ENCODE data around the gene METTL9. TPM values are rescaled to one million over a fixed set of nuclear protein-coding genes. Genes with fewer than 3 reads are reported as not detected.
"Not testable (repeated sequence)": the region's sequence is repeated elsewhere in the genome, so short reads cannot be mapped to it uniquely, and the experiment has no call there.

Gene METTL9
- total RNA-seq, 2 donors from 2014 or later: 79.0 to 80.3 TPM

DNA sequence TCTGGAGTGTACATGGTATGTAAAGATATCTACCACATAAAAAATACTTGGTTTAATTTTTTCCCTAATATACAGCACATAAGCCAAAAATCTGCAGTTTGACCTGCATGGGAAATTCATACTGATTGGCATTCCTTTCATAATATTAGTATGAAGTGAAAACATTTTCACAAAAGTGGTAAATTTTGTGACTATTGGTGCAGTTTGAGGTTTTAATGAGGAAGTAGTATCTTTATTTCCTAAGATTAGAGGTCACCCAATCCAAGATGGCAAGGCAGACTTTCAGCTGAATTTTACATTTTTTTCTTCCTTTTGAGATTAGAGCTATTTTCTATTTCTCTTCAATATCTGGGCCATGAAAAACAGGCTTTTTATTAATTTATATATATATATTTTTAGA is 21.2 kb downstream of the METTL9 start:
- DNase-seq: no peak
- H3K27ac Mint-ChIP-seq: peak overlapping the region; percentile 57
- H3K4me1 Mint-ChIP-seq: peaks cover 31% of the 10 kb centered on the region
- no peaks in the 10 kb centered on the region for H3K9me3 ChIP-seq (ENCODE audit: control insufficient read depth, low read length, poor library complexity, severe bottlenecking)
- no peaks in the 10 kb centered on the region for H3K27me3 Mint-ChIP-seq
- no peak for ATAC-seq
- H3K36me3 Mint-ChIP-seq (ENCODE audit: low read depth): peaks cover 2% of the 10 kb centered on the region
- H3K4me3 Mint-ChIP-seq: peak overlapping the region; percentile 59

DNA sequence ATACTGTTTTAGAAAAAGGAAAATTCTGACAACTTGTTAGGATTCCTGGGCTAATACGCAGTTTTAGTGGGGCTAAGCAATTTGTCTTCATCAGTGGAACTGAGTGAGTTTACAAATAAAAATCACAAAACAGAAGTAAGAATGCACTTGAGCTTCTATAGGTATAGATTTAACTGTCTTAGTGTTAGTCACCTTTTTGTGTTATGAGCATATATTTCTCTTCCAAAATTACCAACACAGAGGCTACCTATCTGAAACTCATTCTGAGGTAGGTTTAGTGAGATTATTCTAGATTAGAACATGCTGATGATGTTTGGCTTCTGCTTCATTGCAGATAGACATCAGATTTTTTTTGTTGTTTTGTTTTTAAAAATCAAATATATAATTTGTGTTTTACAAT is 23.2 kb downstream of the METTL9 start:
- ATAC-seq: no peak
- H3K9me3 ChIP-seq (ENCODE audit: control insufficient read depth, low read length, poor library complexity, severe bottlenecking): no peaks in the 10 kb centered on the region
- peaks cover 2% of the 10 kb centered on the region for H3K36me3 Mint-ChIP-seq (ENCODE audit: low read depth)
- no peaks in the 10 kb centered on the region for H3K27me3 Mint-ChIP-seq
- no peak overlapping the region for H3K4me3 Mint-ChIP-seq
- H3K27ac Mint-ChIP-seq: peak overlapping the region; percentile 57
- no peak for DNase-seq
- H3K4me1 Mint-ChIP-seq: peaks cover 32% of the 10 kb centered on the region

DNA sequence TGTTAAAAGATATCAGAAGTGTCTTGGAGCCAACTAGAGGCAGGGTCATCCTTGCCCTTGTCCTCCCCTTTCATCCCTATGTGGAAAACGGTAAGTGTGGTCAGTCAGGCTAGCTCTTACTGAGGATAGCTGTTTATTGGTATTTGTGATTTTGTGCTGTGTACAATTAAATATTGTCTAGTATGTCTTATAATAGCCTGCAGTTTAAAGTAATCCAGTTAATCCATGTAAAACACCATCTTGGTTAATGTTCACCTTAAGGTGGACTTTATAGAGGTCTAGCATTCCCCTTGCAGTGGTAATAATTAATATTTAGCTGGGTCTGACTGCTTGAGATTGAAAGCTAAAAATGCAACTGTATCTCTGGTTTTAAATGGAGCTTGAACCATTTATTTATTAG is 25.6 kb downstream of the METTL9 start:
- H3K9me3 ChIP-seq (ENCODE audit: control insufficient read depth, low read length, poor library complexity, severe bottlenecking): no peaks in the 10 kb centered on the region
- ATAC-seq: no peak
- DNase-seq: no peak
- peaks cover 25% of the 10 kb centered on the region for H3K4me1 Mint-ChIP-seq
- no peak overlapping the region for H3K4me3 Mint-ChIP-seq
- no peaks in the 10 kb centered on the region for H3K27me3 Mint-ChIP-seq
- H3K36me3 Mint-ChIP-seq (ENCODE audit: low read depth): peaks cover 2% of the 10 kb centered on the region
- peak overlapping the region; percentile 27 for H3K27ac Mint-ChIP-seq

DNA sequence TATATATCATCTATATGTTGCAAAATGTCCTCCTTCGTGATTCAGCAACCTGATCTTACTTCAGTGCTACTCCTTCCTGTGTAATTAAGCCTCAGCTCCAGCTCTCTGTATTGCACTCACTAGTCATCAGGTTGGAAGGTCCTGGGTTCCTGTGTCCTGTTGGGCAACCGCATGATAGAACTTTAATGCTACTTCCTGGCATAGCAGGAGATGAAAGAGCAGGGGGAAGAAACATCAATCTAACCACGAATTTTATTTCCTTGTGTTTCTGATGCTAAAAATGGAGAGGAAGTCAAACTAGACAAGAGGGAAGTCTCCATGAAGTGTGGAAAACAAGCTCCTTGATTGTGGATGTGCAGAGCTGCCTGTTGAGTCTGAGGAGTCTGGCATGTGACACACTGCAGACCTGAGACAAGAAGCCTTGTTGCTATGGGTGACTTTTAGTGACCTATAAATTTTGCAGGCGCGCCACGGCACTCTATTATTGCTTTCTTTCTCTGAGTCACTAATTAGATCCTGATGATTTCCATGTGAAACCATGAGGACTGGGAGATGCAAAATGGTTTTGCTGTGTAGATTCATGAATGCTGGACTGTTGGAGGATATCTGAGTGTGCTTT is 27.4 kb downstream of the METTL9 start:
- ATAC-seq (peak; percentile 79), DNase-seq (no peak)
- Mint-ChIP-seq H3K36me3 (ENCODE audit: low read depth) (peaks cover 3% of the 10 kb centered on the region), H3K27ac (peak overlapping the region; percentile 94), H3K4me3 (peak overlapping the region; percentile 73), H3K27me3 (no peaks in the 10 kb centered on the region), H3K4me1 (peaks cover 21% of the 10 kb centered on the region)
- no peaks in the 10 kb centered on the region for H3K9me3 ChIP-seq (ENCODE audit: control insufficient read depth, low read length, poor library complexity, severe bottlenecking)

DNA sequence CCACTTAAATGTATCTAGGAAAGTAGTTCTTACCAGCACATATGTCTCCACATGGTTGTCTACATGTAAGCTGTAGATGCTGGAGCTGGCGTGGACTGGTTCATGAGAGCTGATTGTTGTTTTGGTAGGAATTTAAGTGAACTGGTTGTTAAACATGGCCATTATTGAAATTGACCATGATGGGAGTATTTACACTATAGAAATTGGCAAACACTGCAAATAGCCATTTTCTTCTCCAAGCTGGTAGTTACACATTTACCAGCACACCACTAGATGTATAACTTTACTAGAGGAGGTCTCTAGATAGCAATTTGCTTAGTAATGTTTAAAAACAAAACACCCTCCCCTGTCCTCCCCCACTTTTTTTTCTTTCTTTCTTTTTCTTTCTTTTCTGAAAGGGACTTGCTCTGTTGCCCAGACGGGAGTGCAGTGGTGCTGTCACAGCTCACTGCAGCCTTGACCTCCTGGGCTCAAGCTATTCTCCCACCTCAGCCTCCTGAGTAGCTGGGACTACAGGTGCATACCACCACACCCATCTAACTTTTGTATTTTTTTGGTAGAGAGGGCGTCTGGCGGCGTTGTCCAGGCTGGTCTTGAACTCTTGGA is 28.8 kb downstream of the METTL9 start:
- H3K4me3 Mint-ChIP-seq: no peak overlapping the region
- no peaks in the 10 kb centered on the region for H3K9me3 ChIP-seq (ENCODE audit: control insufficient read depth, low read length, poor library complexity, severe bottlenecking)
- DNase-seq: no peak
- H3K27me3 Mint-ChIP-seq: no peaks in the 10 kb centered on the region
- no peak for ATAC-seq
- peaks cover 5% of the 10 kb centered on the region for H3K36me3 Mint-ChIP-seq (ENCODE audit: low read depth)
- peaks cover 24% of the 10 kb centered on the region for H3K4me1 Mint-ChIP-seq
- peak overlapping the region; percentile 94 for H3K27ac Mint-ChIP-seq

DNA sequence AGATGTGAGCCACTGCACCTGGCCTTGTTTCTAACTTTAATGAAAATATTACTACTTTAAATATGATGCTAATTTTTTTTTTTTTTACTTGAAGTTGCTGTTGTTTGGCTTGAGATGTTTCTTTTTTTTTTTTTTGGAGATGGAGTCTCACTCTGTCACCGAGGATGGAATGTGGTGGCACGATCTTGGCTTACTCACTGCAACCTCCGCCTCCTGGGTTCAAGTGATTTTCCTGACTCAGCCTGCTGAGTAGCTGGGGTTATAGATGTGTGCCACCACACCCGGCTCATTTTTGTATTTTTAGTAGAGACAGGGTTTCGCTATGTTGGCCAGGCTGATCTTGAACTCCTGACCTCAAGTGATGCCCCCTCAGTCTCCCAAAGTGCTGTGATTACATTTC is 29.4 kb downstream of the METTL9 start:
- H3K27me3 Mint-ChIP-seq: no peaks in the 10 kb centered on the region
- H3K4me1 Mint-ChIP-seq: peaks cover 25% of the 10 kb centered on the region
- DNase-seq (no peak), ATAC-seq (no peak)
- H3K9me3 ChIP-seq (ENCODE audit: control insufficient read depth, low read length, poor library complexity, severe bottlenecking): no peaks in the 10 kb centered on the region
- H3K36me3 Mint-ChIP-seq (ENCODE audit: low read depth): peaks cover 3% of the 10 kb centered on the region
- H3K27ac Mint-ChIP-seq: no peak overlapping the region
- H3K4me3 Mint-ChIP-seq: no peak overlapping the region

DNA sequence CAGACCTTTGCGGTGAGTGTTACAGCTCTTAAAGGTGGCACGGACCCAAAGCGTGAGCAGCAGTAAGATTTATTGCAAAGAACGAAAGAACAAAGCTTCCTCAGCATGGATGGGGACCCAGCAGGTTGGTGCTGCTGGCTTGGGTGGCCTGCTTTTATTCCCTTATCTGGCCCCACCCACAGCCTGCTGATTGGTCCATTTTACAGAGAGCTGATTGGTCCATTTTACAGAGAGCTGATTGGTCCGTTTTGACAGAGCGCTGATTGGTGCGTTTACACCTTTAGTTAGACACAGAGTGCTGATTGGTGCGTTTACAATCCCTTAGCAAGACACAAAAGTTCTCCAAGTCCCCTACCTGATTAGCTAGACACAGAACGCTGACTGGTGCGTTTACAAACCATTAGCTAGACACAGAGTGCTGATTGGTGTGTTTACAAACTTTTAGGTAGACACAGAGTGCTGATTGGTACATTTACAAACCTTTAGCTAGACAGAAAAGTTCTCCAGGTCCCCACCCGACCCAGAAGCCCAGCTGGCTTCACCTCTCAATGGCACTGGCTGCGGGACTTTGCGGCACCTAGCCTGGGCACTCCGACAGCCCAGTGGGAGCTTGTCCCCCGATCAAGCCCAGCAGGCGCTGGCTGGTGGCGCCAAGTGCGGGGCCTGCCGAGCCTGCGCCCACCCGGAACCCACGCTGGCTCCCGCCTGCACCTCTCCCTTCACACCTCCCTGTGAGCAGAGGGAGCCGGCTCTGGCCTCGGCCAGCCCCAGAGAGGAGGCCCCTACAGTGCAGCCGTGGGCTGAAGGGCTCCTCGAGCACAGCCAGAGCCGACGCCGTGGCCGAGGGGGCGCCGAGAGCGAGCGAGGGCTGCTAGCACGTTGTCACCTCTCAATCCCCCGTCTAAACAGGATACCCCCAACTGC is 30.5 kb downstream of the METTL9 start:
- H3K4me3 Mint-ChIP-seq; H3K36me3 Mint-ChIP-seq (ENCODE audit: low read depth); ATAC-seq; DNase-seq; H3K27me3 Mint-ChIP-seq; H3K27ac Mint-ChIP-seq; H3K9me3 ChIP-seq (ENCODE audit: control insufficient read depth, low read length, poor library complexity, severe bottlenecking): not testable (repeated sequence)
- H3K4me1 Mint-ChIP-seq: peaks cover 20% of the 10 kb centered on the region

DNA sequence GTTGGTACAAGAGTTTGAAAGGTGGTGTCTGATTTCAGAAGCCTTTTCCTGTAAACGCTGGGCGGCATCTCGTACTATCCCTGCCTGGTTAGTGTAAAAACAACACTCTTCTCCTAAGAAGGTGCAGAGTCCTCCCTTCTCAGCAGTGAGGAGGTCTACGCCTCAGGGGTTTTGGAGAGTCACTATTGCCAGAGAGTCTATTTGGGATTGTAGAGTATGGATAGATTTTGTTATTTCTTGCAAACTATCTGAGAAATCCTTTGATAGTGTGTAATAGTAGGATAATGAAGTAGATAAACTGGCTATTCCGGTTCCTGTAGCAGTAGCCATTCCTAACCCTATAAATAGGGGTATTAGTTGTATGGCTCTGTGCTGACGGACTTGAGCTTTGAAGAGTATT is 31.5 kb downstream of the METTL9 start:
- not testable (repeated sequence) for DNase-seq; H3K36me3 Mint-ChIP-seq (ENCODE audit: low read depth); H3K4me3 Mint-ChIP-seq; H3K27ac Mint-ChIP-seq; H3K9me3 ChIP-seq (ENCODE audit: control insufficient read depth, low read length, poor library complexity, severe bottlenecking); H3K27me3 Mint-ChIP-seq; ATAC-seq
- H3K4me1 Mint-ChIP-seq: peaks cover 21% of the 10 kb centered on the region

DNA sequence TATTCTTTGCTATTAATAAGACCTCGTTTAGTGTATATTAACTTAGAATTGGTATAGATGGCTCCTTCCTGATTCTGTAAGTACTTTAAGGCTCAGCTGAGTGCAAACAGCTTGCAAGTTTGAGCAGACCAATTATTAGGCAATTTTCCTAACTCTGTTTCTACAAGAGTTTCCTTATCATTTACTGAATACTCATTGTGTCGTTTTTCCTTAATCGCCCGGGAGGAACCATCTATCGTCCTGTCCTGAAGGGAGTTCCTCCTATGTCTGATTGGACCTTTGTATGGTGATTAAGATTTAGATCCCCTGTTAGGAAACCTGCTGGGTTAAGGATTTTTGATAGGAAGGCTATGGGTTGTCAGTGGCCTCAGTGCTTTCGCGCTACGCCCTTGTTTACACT is 32.0 kb downstream of the METTL9 start:
- DNase-seq; H3K27me3 Mint-ChIP-seq; H3K9me3 ChIP-seq (ENCODE audit: control insufficient read depth, low read length, poor library complexity, severe bottlenecking); H3K27ac Mint-ChIP-seq; ATAC-seq; H3K36me3 Mint-ChIP-seq (ENCODE audit: low read depth); H3K4me3 Mint-ChIP-seq: not testable (repeated sequence)
- H3K4me1 Mint-ChIP-seq: peaks cover 22% of the 10 kb centered on the region

DNA sequence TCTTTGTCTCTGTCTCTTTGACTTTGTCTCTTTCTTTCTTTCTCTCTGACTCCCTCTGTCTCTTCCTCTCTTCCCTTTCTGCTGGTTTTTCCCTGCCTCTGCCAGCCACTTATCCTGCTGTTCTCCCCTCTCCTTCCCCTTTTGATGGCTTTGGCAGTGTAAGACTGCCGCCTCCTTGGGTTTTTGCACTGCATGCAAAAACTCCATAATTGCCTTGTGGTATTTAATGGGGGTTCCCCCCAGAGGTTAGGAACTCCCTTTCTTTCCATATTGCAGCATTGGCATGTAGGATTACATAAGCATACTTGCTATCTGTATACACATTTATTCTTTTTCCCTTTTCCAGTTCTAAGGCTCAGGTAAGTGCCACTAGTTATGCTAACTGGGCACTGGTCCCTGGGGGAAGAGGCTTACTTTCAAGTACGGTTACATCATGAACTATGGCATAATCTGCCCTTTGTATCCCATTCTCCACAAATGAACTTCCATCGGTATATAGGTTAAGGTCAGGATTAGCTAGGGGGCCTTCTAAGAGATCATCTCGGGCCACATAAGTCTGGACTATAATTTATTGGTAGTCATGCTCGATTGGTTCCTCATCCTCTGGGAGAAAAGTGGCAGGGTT is 32.7 kb downstream of the METTL9 start:
- ATAC-seq; H3K36me3 Mint-ChIP-seq (ENCODE audit: low read depth); DNase-seq; H3K9me3 ChIP-seq (ENCODE audit: control insufficient read depth, low read length, poor library complexity, severe bottlenecking); H3K27me3 Mint-ChIP-seq; H3K4me3 Mint-ChIP-seq: not testable (repeated sequence)
- H3K27ac Mint-ChIP-seq: peak overlapping the region; percentile 19
- H3K4me1 Mint-ChIP-seq: peaks cover 15% of the 10 kb centered on the region

DNA sequence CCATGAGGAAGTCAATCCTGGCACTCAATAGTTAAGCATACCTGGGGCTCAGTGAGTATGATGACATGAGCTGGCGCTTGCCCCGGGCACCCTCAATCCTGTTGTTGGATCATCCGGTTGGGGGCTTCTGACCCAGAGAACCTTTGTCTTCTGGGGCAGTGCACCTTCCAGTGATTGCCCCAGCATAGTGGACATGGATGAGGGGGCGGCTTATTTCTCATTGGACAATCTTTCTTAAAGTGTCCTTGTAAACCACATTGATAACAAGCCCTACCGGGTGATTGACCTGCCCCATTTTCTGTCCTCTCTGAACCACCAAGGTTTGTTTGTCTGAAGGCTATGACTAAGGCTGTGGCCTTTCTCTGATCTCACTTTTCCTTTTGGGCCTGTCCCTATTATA is 34.8 kb downstream of the METTL9 start:
- Mint-ChIP-seq H3K4me1 (peaks cover 22% of the 10 kb centered on the region), H3K4me3 (no peak overlapping the region), H3K36me3 (ENCODE audit: low read depth) (peaks cover 3% of the 10 kb centered on the region), H3K27ac (no peak overlapping the region), H3K27me3 (no peaks in the 10 kb centered on the region)
- no peaks in the 10 kb centered on the region for H3K9me3 ChIP-seq (ENCODE audit: control insufficient read depth, low read length, poor library complexity, severe bottlenecking)
- no peak for ATAC-seq
- no peak for DNase-seq

DNA sequence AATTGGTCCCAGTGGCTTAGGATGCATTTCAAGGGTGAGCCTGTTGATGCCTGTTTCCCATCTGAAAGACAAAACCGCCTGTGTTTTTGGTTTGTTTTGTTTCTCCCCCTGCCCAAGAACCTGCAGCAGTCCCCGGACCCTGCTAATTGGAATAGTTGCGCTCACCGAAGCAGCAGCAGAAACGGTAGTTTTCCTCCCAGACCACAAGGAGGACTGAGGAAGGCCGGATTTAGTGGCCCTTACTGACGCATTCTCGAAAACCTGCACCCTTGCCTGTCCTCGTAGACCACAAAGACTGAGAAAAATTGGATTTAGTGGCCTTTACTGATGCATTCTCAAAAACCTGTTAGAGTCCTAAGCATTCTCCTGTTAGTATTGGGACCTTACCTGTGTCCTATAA is 36.3 kb downstream of the METTL9 start:
- ATAC-seq; DNase-seq; H3K27me3 Mint-ChIP-seq; H3K36me3 Mint-ChIP-seq (ENCODE audit: low read depth); H3K4me3 Mint-ChIP-seq; H3K9me3 ChIP-seq (ENCODE audit: control insufficient read depth, low read length, poor library complexity, severe bottlenecking): not testable (repeated sequence)
- peak overlapping the region; percentile 75 for H3K27ac Mint-ChIP-seq
- H3K4me1 Mint-ChIP-seq: peaks cover 22% of the 10 kb centered on the region
